ENCODE data around the gene ARAF.

DNA sequence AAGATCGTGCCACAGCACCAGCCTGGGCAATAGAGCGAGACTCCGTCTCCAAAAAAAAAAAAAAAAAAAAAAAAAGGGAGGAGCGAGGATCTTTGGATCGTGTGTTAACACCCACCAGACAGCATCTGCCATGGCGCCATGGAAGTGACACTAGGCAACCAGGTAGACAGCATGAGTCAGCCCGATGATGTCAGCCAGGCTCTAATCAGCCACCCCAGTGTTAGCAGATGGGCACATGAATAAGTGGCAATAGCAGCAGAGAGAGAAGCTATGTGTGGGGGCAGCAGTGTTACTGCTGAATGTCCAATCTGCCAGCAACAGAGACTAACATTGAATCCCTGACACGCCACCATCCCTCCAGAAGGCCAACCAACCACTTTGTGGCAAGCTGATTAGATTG, 52.1 kb downstream of the ARAF start:
- TF ChIP-seq, protein P1, sequence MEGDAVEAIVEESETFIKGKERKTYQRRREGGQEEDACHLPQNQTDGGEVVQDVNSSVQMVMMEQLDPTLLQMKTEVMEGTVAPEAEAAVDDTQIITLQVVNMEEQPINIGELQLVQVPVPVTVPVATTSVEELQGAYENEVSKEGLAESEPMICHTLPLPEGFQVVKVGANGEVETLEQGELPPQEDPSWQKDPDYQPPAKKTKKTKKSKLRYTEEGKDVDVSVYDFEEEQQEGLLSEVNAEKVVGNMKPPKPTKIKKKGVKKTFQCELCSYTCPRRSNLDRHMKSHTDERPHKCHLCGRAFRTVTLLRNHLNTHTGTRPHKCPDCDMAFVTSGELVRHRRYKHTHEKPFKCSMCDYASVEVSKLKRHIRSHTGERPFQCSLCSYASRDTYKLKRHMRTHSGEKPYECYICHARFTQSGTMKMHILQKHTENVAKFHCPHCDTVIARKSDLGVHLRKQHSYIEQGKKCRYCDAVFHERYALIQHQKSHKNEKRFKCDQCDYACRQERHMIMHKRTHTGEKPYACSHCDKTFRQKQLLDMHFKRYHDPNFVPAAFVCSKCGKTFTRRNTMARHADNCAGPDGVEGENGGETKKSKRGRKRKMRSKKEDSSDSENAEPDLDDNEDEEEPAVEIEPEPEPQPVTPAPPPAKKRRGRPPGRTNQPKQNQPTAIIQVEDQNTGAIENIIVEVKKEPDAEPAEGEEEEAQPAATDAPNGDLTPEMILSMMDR (IDR thresholded peaks at IDR 0.05 in 8 of 11, conservative IDR thresholded peaks at IDR 0.05 in 3 of 11), result no peak
- TF ChIP-seq POLR2A (IDR thresholded peaks at IDR 0.05) (no peak), POLR2AphosphoS5 (IDR thresholded peaks at IDR 0.05) (no peak)

All from spleen (tissue), 7 donors.